ENCODE results near the gene GALP. TPM values are rescaled to one million over a fixed set of nuclear protein-coding genes. Genes with fewer than 3 reads are reported as not detected.

Gene GALP
- total RNA-seq: not detected in 2 replicates

DNA sequence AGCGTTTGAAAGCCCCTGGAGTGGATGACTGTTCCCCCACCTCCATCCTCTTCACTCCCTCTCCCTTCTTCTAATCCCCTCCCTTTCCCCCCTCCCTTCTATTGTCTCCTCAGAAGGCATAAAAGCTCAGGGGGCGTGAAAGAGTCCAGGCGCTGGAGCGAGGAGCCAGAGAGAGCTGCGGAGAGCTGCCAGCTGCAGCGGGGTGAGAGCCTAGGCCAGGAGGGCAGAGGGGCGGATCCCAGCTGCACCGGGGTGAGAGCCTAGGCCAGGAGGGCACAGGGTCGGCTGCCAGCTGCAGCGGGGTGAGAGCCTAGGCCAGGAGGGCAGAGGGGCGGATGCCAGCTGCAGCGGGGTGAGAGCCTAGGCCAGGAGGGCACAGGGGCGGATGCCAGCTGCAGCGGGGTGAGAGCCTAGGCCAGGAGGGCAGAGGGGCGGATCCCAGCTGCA, at the start of gene GALP:
Gene GALP, plus strand, starts transcription at position 148 of the 447 bp plus-strand sequence. CDS start 1,101 bp downstream, outside the sequence.

GRCh38 chr19:56140583-56141416, 35.0 kb upstream of the GALP start, which contains the start of gene ZNF444:
TSS of gene ZNF444 (plus strand) at chr19:56141287. CDS start at chr19:56146912, 5,625 bp downstream.

DNA sequence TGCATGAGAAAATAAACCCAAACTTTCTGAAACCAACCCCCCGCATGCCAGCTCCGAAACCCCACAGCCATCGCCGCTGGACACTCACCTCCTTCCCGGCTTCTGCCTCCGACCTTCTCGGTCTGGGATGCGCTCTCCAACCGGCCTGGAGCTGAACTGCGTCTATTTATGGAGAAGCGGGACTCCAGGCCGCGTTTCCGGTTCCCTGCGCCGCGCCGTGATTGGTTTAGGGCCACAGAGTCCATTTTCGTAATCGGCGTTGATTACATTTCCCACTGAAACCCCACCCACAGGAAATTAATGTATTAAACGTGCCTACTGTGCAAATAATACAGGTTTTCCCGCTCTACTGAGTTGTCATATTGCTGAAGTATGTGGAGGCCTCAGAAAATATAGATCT, 21.8 kb downstream of the GALP start, which contains the start of gene ZSCAN5B:
Gene ZSCAN5B, minus strand, starts transcription at position 138 of the 400 bp plus-strand sequence. CDS start 4,731 bp downstream, outside the sequence.

DNA sequence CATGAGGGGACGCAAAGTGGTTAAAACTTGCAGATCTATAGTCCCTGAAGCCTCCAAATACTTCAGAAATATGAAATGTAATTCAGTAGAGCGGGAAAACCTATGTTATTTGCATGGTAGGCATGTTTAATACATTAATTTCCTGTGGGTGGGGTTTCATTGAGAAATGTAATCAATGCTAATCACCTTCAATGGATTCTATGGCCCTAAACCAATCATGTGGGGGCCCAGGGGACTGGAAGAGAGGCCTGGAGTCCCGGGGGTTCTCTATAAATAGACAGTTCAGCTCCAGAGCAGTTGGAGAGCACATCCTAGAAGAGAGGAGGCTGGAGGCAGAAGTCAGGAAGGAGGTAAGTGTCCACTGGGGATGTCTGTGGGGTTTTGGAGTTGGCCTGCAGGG, 26.2 kb downstream of the GALP start, which contains the start of gene ZSCAN5C:
Gene ZSCAN5C, plus strand, starts transcription at position 301 of the 400 bp plus-strand sequence. CDS start 3,641 bp downstream, outside the sequence.

Other genes starting within 250 kb of the GALP start
- not detected in 2 replicates for gene NLRP13, start 243.7 kb upstream of the GALP start, total RNA-seq
- gene NLRP8, start 228.2 kb upstream of the GALP start, total RNA-seq: not detected in 2 replicates
- gene NLRP5, start 189.2 kb upstream of the GALP start, total RNA-seq: not detected in 2 replicates
- 9.6 and 15.4 TPM in 2 replicates for gene ZNF787, start 54.7 kb upstream of the GALP start, total RNA-seq
- gene ZNF444, start 34.7 kb upstream of the GALP start, total RNA-seq: 33.9 and 68.7 TPM in 2 replicates
- not detected in 2 replicates for gene ZSCAN5B, start 21.8 kb downstream of the GALP start, total RNA-seq
- not detected in 2 replicates for gene ZSCAN5C, start 26.3 kb downstream of the GALP start, total RNA-seq
- gene EDDM13, start 96.7 kb downstream of the GALP start, total RNA-seq: not detected in 2 replicates
- 3.1 and 5.7 TPM in 2 replicates for gene ZSCAN5A, start 138.8 kb downstream of the GALP start, total RNA-seq
- 1.2 and 5.7 TPM in 2 replicates for gene ZNF582, start 217.5 kb downstream of the GALP start, total RNA-seq
- 2.8 and 3.0 TPM in 2 replicates for gene ZNF583, start 228.3 kb downstream of the GALP start, total RNA-seq